GM18517 (cell line): ENCODE results near the gene GPR37.

ENCODE experiments used
- ATAC-seq: cut with Tn5 transposase; IDR thresholded peaks from one replicate; pipeline ENCODE4 v1.9.1; 2021; ENCODE audit warnings: mild to moderate bottlenecking, moderate library complexity; ENCODE audit not compliant: unreplicated experiment

Gene GPR37, protein sequence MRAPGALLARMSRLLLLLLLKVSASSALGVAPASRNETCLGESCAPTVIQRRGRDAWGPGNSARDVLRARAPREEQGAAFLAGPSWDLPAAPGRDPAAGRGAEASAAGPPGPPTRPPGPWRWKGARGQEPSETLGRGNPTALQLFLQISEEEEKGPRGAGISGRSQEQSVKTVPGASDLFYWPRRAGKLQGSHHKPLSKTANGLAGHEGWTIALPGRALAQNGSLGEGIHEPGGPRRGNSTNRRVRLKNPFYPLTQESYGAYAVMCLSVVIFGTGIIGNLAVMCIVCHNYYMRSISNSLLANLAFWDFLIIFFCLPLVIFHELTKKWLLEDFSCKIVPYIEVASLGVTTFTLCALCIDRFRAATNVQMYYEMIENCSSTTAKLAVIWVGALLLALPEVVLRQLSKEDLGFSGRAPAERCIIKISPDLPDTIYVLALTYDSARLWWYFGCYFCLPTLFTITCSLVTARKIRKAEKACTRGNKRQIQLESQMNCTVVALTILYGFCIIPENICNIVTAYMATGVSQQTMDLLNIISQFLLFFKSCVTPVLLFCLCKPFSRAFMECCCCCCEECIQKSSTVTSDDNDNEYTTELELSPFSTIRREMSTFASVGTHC

DNA sequence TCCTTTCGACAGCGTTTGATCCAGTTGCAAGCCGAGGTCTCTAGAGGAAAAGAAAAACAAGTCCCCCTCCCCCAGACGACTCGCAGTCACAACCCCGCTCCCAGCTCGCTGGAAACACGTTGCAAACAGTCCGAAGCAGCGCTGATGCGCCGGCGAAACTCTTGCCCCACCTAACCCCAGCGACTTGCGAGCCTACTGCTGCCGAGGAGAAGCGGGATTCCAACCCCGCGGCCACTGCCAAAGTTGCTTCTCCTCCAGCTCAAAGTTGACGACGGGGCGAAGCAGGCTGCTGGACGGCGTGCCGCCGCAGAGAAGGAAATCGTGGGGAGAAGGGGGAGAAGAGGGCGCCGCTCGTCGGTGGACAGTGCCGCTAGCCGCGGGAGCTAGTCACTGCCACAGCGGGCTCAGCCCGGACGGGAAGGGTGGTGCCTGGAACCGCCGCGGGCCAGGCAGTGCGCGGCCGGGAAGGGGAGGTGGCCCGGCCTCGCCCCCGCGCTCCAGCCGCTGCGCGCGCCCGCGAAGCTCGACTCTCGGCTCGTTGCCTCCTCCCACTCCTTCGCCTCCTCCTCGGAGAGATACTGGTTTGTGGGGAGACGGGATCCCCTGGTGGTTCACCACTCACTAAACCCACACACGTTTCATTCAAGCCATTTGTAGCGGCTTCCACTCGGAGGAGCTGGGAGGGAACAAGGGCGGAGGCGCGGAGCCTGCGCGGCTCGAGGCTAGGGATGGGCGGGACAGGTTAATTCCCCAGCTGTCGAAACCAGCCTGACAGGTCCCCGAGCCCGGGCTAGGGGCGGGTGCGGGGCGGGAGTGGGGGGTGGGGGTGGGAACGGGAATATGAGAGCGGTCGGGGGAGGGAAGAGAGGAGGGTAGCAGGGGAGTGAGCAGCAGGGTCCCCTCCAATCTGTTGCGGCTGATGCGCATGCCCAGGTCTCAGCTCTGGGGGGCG is at the start of gene GPR37:
TSS of gene GPR37 (minus strand) at position 392 of the 952 bp plus-strand sequence. CDS start 816 bp downstream, outside the sequence.
- ATAC-seq: peak; percentile 56

GRCh38 chr7:124813994-124814798 is 48.6 kb upstream of the GPR37 start:
- no peak for ATAC-seq

DNA sequence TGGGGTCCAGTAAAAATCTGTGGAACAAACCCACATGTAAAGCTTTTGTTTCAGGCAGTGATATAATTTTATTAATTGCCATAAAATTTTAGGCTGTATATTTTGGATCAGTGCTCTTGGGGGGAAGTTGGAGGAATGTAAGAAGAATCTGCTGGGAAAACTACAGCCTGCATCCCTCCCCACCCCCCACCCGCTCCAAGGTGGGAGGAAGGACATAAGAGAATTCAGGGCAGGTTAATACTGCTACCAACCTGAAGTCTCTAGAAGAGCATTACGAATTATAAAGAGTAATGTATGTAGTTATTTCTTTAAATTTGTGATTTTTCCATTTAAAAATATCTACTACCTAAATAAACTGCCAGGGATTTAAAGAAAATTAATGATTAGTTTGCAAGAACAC is 47.2 kb upstream of the GPR37 start:
- no peak for ATAC-seq

DNA sequence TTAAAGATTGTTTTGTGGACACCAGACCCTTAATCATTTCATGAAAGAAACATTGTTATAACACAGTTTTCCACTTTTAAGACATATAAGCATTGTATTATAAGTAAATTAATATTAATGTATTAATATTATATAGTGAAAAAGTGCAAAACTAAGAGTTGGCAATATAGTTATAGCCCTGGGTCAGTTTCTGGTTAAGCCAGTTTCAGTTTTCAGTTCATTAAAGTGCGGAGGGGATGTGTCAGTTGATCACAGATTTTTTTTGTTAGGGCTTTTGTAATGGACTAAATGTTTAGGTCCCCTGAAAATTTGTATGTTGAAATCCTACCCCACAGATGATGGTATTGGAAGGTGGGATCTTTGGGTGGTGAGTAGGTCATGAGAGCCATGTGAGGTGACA is 45.7 kb upstream of the GPR37 start:
- ATAC-seq: no peak

DNA sequence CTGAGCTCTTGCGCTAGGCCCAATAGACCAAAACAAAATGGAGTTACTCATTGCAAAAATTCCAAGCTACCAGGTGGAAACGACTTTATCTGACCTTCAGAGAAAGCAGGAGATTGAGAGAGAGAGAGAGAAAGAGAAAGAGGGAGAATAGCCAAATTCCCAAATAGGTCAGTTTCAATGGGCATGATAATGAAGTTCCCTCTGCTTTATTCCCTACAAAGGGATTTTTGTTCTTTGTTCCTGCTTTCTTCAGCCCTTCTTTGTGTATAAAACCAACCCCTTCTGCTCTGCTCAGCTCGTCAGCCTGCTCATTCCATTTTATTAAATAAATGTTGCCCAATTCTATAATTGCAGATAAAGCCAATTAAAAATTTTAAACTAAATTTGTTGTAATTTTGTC is 45.0 kb upstream of the GPR37 start:
- no peak for ATAC-seq

DNA sequence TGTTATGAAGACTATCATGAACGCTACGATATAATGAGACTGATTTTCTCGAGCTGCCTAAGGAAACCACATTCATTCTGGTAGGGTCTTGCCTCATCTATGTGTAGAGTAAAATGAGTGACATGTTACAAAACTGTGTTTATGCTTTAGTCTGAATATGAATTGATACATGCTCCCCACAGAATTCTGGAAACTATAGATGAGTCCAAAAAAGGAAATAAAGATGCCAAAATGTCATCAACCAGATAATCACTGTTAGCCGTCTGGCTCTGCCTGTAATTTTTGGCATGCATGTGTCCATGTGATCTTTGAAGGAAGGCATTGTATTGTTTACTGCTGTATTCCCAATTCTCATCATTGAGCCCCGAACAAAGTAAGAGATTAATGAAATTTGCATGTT is 42.6 kb upstream of the GPR37 start:
- no peak for ATAC-seq

- ATAC-seq: no peak
These were observed 35.8 kb upstream of the GPR37 start for GRCh38 chr7:124801330-124801895.

- ATAC-seq: no peak
These were observed 34.8 kb upstream of the GPR37 start for GRCh38 chr7:124800386-124800785.

DNA sequence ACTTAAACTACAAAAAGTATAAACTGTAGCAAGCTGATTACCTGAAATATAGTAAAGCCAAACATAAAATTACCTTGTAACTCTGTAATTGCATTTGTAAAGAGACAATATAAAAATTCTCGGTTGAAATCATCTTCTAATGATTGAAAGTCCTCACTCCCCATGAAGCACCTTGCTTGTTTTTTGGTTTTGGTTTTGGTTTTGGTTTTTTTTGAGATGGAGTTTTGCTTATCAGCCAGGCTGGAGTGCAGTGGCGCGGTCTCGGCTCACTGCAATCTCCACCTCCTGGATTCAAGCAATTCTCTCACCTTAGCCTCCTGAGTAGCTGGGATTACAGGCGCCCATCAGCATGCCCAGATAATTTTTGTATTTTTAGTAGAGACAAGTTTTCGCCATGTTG is 33.9 kb upstream of the GPR37 start:
- no peak for ATAC-seq

DNA sequence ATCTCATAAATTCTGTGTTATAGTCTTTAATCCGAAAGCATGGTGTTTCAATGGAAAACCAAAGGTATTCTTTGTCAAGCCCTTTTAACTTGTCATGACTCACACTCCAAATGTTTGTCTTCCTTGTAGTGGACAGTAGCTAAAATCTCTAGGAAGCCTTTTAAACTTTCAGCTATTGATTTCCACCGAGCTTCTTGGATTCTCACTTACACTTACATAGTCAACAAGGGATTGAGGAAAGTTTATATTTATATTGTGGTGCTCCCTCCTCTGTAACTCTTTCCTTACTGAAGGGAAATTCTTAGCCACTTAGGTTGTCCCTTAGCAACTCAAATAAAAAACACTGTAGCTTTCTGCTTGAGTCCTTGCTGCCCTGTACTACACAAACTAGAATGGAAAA is 31.2 kb upstream of the GPR37 start:
- ATAC-seq: no peak

DNA sequence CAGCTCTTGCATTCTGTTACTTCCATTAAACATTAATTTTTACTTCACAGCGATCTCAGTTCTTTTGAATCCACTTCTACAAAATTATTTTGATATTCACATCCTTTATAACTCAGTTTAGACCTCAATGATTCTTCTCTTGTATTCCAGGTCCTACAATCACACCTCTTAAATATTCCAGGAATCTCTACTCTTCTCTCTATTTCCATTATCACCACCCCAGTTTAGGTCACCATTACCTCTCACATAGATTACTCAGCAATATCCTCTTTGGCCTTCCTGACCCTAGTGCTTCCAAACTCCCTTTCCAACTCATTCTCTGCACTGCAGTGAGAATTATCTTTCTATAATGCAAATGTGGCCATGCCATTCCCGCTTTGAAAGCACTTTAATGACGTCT is 27.1 kb upstream of the GPR37 start:
- ATAC-seq: no peak

GRCh38 chr7:124792002-124792401 is 26.4 kb upstream of the GPR37 start:
- no peak for ATAC-seq

GRCh38 chr7:124791426-124791825 is 25.8 kb upstream of the GPR37 start:
- no peak for ATAC-seq

DNA sequence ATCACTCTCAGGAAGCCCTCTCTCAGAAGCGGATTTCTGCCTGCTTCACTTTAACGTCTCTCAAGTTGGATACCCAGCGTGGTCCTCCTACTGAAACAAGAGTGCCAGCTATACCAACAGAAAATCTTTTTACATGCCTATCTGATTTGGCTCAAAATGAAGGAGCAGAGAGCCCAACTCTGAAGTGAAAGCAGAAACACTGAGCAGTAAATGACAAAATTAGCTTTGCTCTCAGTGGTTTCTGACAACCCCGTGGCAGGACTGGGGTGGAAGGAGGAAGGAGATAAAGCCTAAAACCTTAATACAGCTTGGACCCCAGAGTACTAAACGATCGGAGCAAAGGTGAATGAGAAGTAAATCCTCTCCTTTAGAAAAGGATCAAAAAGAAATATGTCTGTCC is 25.1 kb upstream of the GPR37 start:
- ATAC-seq: no peak

GRCh38 chr7:124785994-124786393 is 20.4 kb upstream of the GPR37 start:
- ATAC-seq: no peak

GRCh38 chr7:124784879-124785818 is 19.6 kb upstream of the GPR37 start:
- ATAC-seq: peak; percentile 74

GRCh38 chr7:124783271-124783670 is 17.7 kb upstream of the GPR37 start:
- ATAC-seq: no peak

DNA sequence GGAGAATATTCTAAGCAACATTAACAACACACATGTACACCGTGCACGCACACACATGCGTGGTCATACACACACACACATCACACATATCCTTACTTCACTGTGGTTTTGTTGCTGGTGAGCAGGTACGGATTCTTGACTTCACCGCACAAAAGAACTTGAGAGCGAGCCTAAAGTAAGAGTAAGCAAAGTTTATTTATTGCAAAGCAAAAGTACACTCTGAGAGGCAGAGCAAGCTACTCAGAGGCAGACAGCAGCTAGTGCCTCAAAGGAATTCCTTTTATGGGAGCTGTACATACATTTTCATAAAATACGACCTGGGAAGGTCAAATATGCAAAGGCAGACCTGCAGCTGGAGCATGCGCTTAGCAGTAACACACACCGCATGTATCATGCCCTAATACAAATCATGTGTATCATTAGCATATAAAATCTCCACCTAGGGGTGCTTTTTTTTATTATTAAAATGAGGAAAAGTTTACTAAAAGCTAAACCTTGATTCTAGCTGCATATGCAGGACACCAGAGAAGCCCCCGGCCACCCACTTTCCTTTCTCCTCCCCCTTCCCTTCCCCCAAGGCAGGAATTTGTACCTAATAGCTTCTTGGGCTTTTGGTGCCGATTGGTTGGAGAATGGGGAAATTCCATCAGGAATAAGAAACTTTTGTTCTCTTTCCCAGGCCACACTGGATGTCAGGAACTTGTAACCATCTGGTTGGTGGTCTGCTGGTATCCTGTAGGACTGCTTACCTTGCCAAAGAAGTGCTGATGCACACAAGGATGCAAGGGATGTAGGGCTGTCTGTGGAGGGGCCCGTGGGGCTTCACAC is 16.5 kb upstream of the GPR37 start:
- ATAC-seq: no peak
